Measurements from ENCODE around the gene GABRB1.

The GABRB1 gene

GRCh38 chr4:47415719-47416118 lies 384.4 kb downstream of the GABRB1 start:
- DNase-seq, result no peak
- intact Hi-C loops (cut with DNase I), result no loop called here

- intact Hi-C loops (cut with DNase I), result no loop called here
These were observed 386.8 kb downstream of the GABRB1 start for GRCh38 chr4:47418147-47418546.

DNA sequence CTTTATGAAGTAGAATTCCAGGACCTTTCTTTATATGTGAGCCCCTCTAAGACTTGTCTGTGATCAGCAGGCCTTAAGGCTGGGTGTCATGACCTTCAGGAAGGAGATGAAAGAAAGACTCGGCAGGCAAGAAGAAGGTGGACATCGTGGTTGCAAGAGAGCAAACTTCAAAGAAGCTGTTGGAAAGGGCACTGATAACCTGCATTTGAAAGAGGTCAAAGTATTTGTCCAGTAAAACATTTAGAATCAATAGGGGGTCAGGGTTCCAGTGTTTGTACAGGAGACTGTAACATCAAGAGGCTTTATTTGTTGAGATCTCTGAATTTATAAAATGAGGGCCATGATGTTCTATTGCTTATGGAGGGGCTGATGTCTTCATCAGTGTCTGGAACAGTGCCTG lies 387.9 kb downstream of the GABRB1 start:
- DNase-seq, result no peak
- intact Hi-C loops (cut with DNase I), result no loop called here

More at GRCh38 chr4:47418147-47418546, 386.8 kb downstream of the GABRB1 start:
- DNase-seq, result peak in 1 of 42 donors; percentile 5

DNA sequence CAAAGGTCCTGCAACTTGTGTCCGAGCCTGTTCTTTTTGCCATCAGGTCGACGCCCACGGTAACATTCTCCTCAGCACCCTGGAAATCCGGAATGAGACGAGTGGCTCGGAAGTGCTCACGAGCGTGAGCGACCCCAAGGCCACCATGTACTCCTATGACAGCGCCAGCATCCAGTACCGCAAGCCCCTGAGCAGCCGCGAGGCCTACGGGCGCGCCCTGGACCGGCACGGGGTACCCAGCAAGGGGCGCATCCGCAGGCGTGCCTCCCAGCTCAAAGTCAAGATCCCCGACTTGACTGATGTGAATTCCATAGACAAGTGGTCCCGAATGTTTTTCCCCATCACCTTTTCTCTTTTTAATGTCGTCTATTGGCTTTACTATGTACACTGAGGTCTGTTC lies 394.3 kb downstream of the GABRB1 start:
- intact Hi-C loops (cut with DNase I), result no loop called here
- no peak for DNase-seq

- intact Hi-C loops (cut with DNase I), result no loop called here
- no peak for DNase-seq
These were observed 396.6 kb downstream of the GABRB1 start for GRCh38 chr4:47427935-47428334.

DNA sequence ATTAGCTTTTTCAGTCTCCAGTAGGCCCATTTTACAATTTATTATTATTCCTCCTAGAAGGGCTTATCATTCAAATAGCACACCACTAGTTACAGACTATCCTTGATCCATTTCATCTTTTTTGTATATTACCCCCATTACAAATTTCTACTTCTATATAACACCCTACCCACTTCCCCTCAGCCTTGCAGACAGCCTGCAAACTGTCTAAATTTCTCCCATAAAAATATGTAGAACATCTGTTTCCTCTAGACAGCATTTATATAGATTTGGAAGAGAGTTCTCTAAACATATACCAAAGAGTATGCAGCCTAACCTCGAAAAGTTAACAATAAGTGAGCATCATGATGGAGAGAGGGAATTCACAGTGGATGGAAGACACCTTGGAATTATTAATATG lies 401.4 kb downstream of the GABRB1 start:
- DNase-seq, result no peak
- intact Hi-C loops (cut with DNase I), result no loop called here

GRCh38 chr4:47434931-47435330 lies 403.6 kb downstream of the GABRB1 start:
- no peak for DNase-seq
- intact Hi-C loops (cut with DNase I), result no loop called here

DNA sequence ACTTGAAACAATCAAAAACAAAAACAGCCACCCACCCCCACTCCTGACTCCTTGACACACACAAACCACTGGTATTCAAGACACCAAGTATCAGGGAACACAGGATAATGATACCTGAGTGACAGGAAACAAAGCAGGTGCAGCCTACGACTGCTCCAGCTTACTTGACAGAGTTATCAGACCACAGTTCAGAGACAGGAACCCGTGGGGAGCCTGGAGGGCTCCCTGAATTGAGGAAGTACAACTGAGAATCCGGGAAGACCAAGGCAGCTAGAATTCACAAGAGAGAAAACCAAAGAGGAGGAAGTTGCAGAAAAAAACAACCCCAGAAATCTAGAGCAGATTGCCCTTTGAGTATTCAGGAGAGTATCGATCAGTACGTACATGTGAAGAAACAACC lies 411.6 kb downstream of the GABRB1 start:
- peak in 13 of 42 donors; percentile 6 to 44 (median 14) for DNase-seq
- intact Hi-C loops (cut with DNase I), result no loop called here

GRCh38 chr4:47444031-47444430 lies 412.7 kb downstream of the GABRB1 start:
- no peak for DNase-seq
- intact Hi-C loops (cut with DNase I), result no loop called here

DNA sequence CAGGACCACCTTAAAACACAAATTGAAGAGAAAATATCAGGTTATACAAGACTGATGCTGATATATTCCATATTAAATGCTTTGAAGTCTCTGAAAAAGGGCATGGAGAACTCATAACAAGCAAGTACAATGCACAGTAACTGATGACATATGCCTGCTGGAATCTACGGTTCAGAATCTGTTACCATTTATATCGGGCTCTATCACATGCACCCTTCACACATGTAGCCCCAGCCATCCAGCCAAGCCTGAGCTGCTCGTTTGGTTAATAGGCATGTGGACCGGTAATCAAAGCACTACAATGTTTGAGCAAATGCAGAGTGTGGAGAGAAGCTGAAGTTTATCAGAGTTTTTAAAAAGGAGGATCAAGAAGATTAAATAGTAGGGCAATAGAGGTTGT lies 420.3 kb downstream of the GABRB1 start:
- no peak for DNase-seq
- intact Hi-C loops (cut with DNase I), result no loop called here

DNA sequence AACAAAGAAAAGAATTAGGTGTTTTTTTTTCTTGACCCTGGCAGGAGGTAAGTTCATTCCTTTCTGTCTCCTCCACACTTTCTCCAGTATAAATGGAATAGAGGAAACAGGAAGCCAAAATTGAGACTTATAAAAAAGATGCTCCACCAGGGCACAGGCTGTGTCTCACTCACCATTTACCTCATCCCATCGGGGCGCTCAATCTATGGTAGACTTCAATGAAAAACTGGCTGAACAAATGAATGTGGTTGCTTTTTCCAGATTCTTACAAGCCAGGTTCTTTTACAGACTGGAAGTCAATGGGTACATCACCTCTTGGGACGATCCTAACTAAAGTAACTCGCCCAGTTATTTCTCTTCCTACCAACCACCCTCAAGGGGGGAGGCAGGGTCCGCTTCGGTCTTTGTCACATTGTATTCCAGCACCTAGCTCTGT lies 431.4 kb downstream of the GABRB1 start:
- intact Hi-C loops (cut with DNase I), result no loop called here
- DNase-seq, result peak in 4 of 42 donors; percentile 16 to 53 (median 18)

- peak; percentile 96 to 99 (median 98) for DNase-seq
- intact Hi-C loops (cut with DNase I), result no loop called here
These were observed 432.0 kb downstream of the GABRB1 start, which contains the start of gene COMMD8 for GRCh38 chr4:47463235-47463956. TSS of gene COMMD8 (minus strand) at chr4:47463702. CDS start at chr4:47463651, 51 bp downstream.

DNA sequence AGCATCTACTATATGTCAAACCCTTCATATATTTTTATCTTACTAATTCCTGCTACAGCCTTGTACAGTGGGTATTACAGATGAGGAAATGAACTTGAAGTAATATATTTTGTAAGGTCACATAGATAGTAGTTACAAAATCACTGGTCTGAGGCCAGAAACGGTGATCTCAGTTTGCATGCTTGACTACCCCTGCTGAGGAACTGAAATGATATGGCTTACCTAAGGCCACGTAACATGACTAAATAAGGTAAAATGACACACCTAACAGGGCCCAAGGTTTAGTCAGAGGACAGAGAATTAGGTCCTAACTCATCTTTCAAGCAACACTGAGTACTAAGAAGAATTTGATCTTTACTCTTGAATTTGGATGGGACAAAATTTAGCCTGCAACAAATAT lies 433.6 kb downstream of the GABRB1 start:
- intact Hi-C loops (cut with DNase I), result no loop called here

GRCh38 chr4:47466056-47466785 lies 434.9 kb downstream of the GABRB1 start:
- DNase-seq, result no peak
- intact Hi-C loops (cut with DNase I), result no loop called here

More for the DNA sequence above, 433.6 kb downstream of the GABRB1 start:
- DNase-seq, result no peak

DNA sequence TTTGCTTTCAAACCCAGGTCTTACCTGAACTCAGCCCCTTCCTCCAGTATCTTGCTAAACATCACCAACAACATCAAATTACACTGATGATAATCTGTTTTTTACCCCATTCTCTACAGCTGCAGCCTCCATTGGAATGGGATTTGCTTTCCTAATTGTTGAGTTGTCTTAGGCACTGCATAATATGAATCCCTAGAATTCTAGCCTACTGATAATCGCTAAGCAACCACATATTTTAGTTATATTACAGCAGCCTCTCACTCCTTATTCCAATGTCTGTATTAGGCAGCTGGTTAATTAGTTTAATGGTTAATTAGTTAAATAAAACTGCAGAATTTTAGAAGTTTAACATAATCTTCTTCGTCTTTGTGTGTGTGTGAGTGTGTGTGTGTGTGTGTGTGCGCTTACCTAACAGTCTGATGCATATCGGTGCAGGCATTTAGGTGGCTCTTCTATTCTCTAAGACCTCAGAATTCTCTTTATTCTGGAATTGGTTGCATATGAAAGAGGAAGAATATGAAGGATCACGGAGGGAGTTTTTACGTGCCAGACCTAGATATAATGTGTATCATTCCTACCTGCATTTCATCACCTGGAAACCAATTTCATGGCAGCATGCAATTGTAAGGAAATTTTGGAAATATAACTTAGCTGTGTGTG lies 437.5 kb downstream of the GABRB1 start:
- no peak for DNase-seq
- intact Hi-C loops (cut with DNase I), result no loop called here

- DNase-seq, result no peak
- intact Hi-C loops (cut with DNase I), result no loop called here
These were observed 438.6 kb downstream of the GABRB1 start for GRCh38 chr4:47469951-47470350.

DNA sequence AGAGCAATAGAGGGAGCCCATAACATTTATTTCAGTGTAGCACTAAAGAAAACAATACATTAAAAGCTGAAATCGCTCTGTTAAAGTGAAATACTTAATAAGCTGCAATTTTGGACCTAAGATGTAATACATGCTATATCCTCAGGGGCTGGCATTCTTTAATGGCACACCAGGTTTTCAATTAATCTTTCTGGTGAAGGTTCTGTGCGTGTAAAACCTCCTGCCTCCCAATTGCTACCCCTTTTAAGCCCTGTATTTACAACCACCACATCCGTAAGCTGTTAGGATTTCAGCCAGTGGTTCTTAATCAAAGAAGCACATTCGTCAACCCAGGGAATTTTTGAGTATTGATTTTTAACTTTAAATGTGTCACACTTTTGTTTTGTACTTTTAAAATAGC lies 439.7 kb downstream of the GABRB1 start:
- intact Hi-C loops (cut with DNase I), result no loop called here

GRCh38 chr4:47471591-47471990 lies 440.2 kb downstream of the GABRB1 start:
- intact Hi-C loops (cut with DNase I), result no loop called here
- no peak for DNase-seq

More for the DNA sequence above, 439.7 kb downstream of the GABRB1 start:
- DNase-seq, result no peak

DNA sequence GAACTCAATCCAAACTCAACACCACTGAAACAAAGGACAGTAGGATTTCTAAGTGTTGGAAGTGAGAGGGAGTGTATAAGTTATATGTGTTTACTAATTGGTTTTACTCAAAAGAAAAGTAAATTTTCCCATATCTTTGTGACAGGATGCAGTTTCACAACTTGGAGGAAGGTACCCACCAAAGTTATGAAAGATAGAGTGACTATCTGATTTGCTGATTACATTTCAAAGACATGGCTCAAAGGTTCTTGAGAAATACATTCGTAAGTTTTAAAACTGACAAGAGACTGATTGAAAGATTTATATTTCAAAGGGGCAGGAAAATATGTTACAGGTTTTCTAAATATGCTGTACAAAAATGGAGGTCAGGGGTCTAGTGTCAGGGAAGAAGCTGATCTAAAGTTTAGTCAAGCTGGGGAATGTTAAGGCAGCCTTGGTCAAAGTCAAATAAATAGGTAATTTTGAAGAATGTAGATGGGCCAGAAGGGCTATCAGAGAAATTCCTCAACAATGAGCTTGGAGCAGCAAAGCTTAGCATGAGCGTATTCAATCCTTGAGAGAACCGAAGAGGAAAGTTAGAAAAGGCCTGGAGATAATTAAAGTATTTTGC lies 441.9 kb downstream of the GABRB1 start:
- intact Hi-C loops (cut with DNase I), result no loop called here
- no peak for DNase-seq

DNA sequence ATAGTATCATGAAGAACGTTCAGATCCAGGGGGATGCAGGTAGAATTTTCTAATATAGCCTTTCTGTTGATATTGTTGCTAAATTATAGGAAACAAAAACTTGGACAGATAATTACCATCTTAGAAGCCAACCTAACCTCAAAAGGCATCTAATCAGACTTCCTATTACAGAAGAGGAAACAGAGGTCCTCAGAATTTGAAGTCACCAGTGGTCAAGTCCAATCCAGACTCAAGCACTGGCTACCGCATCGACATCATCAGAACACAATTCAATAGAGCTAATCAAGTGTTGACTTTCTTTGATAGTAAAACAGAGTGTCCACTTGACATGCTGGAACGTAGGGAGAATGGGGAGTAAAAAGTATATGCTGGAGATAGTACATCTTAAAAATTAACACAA lies 443.4 kb downstream of the GABRB1 start:
- intact Hi-C loops (cut with DNase I), result no loop called here
- DNase-seq, result no peak

All from head of caudate nucleus (tissue), 42 donors.